Measurements from ENCODE around the gene BUB1. TPM values are rescaled to one million over a fixed set of nuclear protein-coding genes. Genes with fewer than 3 reads are reported as not detected.
A peak's percentile ranks its signal among the peaks of the same experiment; 100 is the strongest.
"Not testable (repeated sequence)": the region's sequence is repeated elsewhere in the genome, so short reads cannot be mapped to it uniquely, and the experiment has no call there.

Gene BUB1
- total RNA-seq, 1 experiment from 2014 or later, result 54.3 TPM

DNA sequence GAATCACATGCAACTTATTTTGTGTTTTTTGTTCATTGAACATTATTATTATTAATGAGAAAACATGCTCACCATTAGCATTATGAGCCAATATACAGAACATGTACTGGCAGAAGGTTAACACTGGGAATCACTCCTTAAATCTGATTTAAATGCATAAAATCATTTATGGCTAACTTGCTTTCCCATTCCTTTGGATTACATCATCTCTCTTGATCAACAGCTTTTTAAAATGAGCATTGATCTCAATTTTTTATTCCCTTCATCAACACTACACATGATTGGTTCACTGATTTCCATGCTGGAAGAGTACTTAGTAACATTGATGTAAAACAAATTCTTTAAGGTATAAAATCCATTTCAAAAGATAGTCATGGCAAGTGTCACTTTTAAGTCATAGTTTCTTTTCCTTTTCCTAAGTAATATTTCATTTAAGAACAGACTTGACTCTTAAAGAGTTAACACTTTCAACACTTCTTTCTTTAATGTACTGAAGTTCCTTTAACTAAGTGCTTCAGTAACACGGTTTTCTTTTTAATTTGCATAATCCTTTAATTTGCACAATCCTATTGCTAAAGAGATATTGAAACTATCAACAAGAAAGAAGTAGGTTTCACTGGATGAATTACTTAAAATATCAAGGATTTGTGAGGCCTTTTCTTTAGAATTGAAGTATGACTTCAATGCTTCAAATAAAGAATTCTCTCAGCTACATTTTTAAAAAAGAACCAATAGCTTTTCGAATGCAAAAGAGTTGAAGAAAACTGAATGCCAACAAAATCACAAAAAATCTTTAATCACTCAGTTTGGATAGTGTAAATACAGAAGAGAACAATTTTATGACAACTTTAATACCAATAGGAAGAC is 24.9 kb upstream of the BUB1 start:
- DNase-seq, result no peak
- Histone ChIP-seq H3K4me3 (no peak overlapping the region), H3K9me3 (no peaks in the 10 kb centered on the region), H3K36me3 (no peaks in the 10 kb centered on the region), H3K27me3 (peaks cover 45% of the 10 kb centered on the region)

DNA sequence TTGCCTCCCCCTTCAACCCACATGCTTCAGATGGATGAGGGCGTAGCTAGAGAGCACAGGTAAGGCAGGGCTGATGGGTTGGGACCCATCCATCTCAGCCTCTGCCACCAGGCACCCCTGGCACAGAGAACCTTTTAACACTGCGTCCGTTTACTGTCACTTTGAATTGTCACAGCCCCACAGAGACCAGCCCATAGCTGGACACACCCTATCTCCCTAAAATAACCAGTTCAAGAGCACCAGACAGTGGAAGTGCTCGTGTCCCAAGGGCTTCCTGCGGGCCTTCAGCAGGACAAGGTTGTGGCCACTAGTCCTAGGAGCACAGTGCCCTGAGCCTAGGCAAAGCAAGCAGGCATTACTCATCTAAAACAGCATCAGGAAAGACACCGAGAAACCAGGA is 20.4 kb upstream of the BUB1 start:
- H3K36me3 ChIP-seq, H3K27me3 ChIP-seq, DNase-seq, H3K9me3 ChIP-seq, H3K4me3 ChIP-seq: not testable (repeated sequence)

- H3K9me3 ChIP-seq, H3K36me3 ChIP-seq, DNase-seq, H3K27me3 ChIP-seq, H3K4me3 ChIP-seq: not testable (repeated sequence)
These were observed 17.5 kb upstream of the BUB1 start for GRCh38 chr2:110695146-110695898.

DNA sequence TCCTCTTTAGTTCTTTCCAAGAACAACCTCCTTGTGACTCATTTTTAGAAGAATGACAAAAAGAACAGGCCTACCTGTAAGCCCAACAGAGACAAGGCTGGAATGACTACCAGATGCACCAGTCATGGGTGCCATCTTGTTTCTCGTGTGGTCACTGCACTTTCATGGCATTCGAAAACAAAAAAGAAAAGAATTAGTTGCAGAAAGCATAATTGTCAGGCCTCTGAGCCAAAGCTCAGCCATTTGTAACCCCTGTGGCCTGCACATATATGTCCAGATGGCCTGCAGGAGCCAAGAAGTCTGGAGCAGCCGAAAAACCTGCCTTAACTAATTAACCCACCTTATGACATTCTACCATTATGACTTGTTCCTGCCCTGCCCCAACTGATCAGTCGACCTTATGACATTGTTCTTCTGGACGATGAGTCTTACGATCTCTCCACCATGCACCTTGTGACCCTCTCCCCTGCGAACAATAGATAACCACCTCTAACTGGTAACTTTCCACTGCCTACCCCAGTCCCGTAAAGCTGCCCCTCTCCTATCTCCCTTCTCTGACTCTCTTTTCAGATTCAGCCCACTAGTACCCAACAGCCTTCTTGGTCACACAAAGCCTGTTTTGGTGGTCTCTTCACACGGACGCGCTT is 13.9 kb upstream of the BUB1 start:
- Histone ChIP-seq H3K36me3 (no peaks in the 10 kb centered on the region), H3K27me3 (no peaks in the 10 kb centered on the region; the same call in 1 of the 2 replicates), H3K9me3 (no peaks in the 10 kb centered on the region), H3K4me3 (no peak overlapping the region)
- DNase-seq, result no peak

GRCh38 chr2:110690083-110690965 is 12.5 kb upstream of the BUB1 start:
- H3K4me3 ChIP-seq, result no peak overlapping the region
- no peak for DNase-seq
- no peaks in the 10 kb centered on the region for H3K36me3 ChIP-seq
- no peaks in the 10 kb centered on the region; the same call in 1 of the 2 replicates for H3K27me3 ChIP-seq
- no peaks in the 10 kb centered on the region for H3K9me3 ChIP-seq

DNA sequence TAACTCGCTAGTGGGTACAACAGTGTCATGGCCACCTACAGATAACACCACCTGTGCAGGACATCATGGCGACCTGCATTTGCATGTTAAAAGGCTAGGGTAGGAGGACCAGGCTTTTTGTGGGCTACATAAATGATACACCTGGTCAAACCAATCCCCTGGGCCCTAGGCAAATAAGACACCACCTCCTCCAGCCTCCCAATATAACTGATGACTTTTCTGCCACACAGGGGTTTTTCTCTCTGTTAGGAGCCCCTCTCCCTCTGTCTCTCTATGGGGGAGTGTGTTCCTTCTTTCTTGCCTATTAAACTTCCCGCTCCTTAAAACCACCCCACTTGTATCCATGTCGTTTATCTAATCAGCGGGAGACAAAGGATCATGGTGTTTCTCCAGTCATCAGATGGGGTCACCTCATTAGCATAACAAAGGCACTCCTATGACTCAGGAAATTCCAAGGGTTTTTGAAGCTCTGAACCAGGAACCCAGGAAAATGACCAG is 10.8 kb upstream of the BUB1 start:
- DNase-seq, result no peak
- Histone ChIP-seq H3K9me3 (no peaks in the 10 kb centered on the region), H3K36me3 (no peaks in the 10 kb centered on the region), H3K27me3 (no peaks in the 10 kb centered on the region; the same call in 1 of the 2 replicates), H3K4me3 (no peak overlapping the region)

GRCh38 chr2:110687775-110688484 is 10.1 kb upstream of the BUB1 start:
- not testable (repeated sequence) for H3K27me3 ChIP-seq, H3K36me3 ChIP-seq, H3K9me3 ChIP-seq, DNase-seq, H3K4me3 ChIP-seq

GRCh38 chr2:110682872-110683271 is 5.0 kb upstream of the BUB1 start:
- no peak for DNase-seq
- no peaks in the 10 kb centered on the region for H3K36me3 ChIP-seq
- H3K27me3 ChIP-seq, result no peaks in the 10 kb centered on the region
- H3K4me3 ChIP-seq, result no peak overlapping the region
- no peaks in the 10 kb centered on the region for H3K9me3 ChIP-seq

- Histone ChIP-seq H3K36me3 (no peaks in the 10 kb centered on the region), H3K9me3 (no peaks in the 10 kb centered on the region), H3K4me3 (no peak overlapping the region), H3K27me3 (no peaks in the 10 kb centered on the region)
- DNase-seq, result no peak
These were observed 4.4 kb upstream of the BUB1 start for GRCh38 chr2:110682267-110682666.

- DNase-seq, result no peak
- no peak overlapping the region for H3K4me3 ChIP-seq
- H3K9me3 ChIP-seq, result no peaks in the 10 kb centered on the region
- H3K36me3 ChIP-seq, result no peaks in the 10 kb centered on the region; the same call in 1 of the 2 replicates
- H3K27me3 ChIP-seq, result no peaks in the 10 kb centered on the region
These were observed 2.8 kb upstream of the BUB1 start for GRCh38 chr2:110680709-110681108.

DNA sequence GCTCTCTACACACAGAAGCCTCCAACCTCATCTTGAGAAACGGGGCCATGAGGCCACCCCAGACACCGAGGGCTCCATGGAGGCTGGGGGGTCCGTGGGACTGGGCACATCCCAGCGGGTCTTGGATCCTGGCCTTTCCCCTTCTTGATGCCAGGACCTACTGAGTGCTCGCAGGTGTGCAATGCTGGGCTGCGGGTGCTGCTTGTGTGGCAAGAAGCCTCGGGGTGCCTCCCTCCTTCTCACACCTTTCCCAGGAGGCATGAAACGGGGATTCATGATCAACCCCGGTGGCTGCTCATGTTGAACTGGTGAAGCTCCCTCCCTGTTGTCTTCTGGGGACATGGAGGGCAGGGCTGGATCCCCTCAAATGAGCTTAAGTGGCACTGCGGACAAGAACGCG is 2.0 kb upstream of the BUB1 start:
- DNase-seq, result no peak
- no peaks in the 10 kb centered on the region for H3K9me3 ChIP-seq
- H3K4me3 ChIP-seq, result no peak overlapping the region
- no peaks in the 10 kb centered on the region; the same call in 1 of the 2 replicates for H3K36me3 ChIP-seq
- no peaks in the 10 kb centered on the region for H3K27me3 ChIP-seq

DNA sequence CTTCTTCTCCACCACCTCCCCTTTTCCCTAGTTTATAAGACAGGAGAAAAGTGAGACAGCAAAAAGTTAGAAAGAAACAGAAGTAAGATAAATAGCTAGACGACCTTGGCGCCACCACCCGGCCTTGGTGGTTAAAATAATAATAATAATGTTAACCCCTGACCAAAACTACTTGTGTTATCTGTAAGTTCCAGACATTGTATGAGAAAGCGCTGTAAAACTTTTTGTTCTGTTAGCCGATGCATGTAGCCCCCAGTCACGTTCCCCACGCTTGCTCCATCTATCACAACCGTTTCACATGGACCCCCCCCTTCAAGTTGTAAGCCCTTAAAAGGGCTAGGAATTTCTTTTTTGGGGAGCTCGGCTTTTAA is 1.5 kb upstream of the BUB1 start:
- peak; percentile 11 for DNase-seq
- H3K4me3 ChIP-seq, result no peak overlapping the region
- H3K27me3 ChIP-seq, result no peaks in the 10 kb centered on the region
- no peaks in the 10 kb centered on the region for H3K9me3 ChIP-seq
- no peaks in the 10 kb centered on the region; the same call in 1 of the 2 replicates for H3K36me3 ChIP-seq

DNA sequence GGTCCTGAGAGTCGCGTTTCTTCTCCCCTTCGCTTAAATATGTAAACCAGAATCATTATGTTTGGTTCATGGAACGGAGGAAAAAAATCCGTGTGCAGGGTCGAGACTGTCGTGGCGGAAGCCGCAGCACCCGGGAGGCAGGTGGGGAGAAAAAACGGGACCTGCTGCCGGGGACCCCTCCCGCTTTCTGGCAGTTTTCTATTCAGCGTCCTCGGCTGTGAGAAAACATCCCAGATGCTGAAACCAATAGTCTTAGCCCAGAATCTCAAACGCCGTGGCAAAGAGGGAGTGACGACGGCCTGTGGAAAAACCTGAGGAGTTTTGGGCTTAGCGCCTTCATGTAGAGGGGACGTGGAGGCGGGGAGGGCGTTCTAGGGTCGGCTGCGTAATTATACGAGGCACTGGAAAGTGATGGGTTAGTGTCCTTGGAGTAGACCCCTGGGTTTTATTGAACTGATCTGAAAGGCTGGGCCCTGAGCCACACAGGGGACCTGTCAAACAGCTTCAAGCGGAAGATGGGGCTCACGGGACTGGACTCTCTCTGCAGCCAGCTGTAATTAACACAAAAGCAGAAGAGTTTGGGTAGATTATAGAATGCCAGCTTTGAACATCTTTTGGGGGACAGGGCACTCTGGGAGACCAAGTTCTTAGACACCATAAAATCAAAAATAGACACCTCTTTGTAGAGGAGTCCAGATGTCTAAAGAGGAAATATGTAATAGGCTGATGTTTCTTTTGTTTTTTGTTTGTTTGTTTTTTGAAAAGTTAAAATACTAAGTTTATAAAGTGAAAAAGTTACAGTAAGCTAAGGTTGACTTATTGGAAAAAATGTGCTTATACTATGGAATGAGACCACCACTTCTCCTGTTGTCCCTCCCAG is 834 bp upstream of the BUB1 start:
- H3K9me3 ChIP-seq, result no peaks in the 10 kb centered on the region
- H3K4me3 ChIP-seq, result peak overlapping the region; percentile 86
- DNase-seq, result peak; percentile 13
- H3K36me3 ChIP-seq, result peaks cover 6% of the 10 kb centered on the region
- no peaks in the 10 kb centered on the region for H3K27me3 ChIP-seq

GRCh38 chr2:110677080-110677479 is 783 bp downstream of the BUB1 start:
- peaks cover 22% of the 10 kb centered on the region for H3K36me3 ChIP-seq
- no peaks in the 10 kb centered on the region for H3K9me3 ChIP-seq
- peak overlapping the region; percentile 86 for H3K4me3 ChIP-seq
- DNase-seq, result no peak
- H3K27me3 ChIP-seq, result no peaks in the 10 kb centered on the region

- DNase-seq, result no peak
- H3K4me3 ChIP-seq, result no peak overlapping the region
- H3K27me3 ChIP-seq, result no peaks in the 10 kb centered on the region
These were observed 2.2 kb downstream of the BUB1 start for GRCh38 chr2:110675679-110676078.

More at GRCh38 chr2:110675679-110676078, 2.2 kb downstream of the BUB1 start:
- H3K36me3 ChIP-seq, result peaks cover 34% of the 10 kb centered on the region
- H3K9me3 ChIP-seq, result no peaks in the 10 kb centered on the region
